ACC112 (cell line): ENCODE measurements around the gene TRAP1.

Experiments
- H2AFZ ChIP-seq: fragments of 200-600 bp; sonication (generic); one replicate; pipeline ENCODE4 v1.6.0; 2017; ENCODE audit warnings: antibody characterized with exemption, low read length; ENCODE audit not compliant: unreplicated experiment
- H3K27ac ChIP-seq: fragments of 200-600 bp; sonication (generic); 2 replicates; pipeline ENCODE4 v1.5.1; 2014; ENCODE audit warnings: low read depth, mild to moderate bottlenecking, antibody characterized with exemption, low read length, moderate library complexity
- H3K27me3 ChIP-seq: fragments of 200-600 bp; sonication (generic); 2 replicates; pipeline ENCODE4 v1.6.1; 2014; ENCODE audit warnings: mild to moderate bottlenecking, antibody characterized with exemption, low read length, moderate library complexity, mixed read lengths; ENCODE audit not compliant: insufficient read depth
- H3K36me3 ChIP-seq: fragments of 200-600 bp; sonication (generic); 2 replicates; pipeline ENCODE4 v1.6.1; 2016; ENCODE audit warnings: mild to moderate bottlenecking, antibody characterized with exemption, low read length, moderate library complexity, mixed read lengths; ENCODE audit not compliant: insufficient read depth
- H3K4me1 ChIP-seq: fragments of 200-600 bp; sonication (generic); one replicate; pipeline ENCODE4 v1.6.1; 2016; ENCODE audit warnings: low read length, mixed read lengths; ENCODE audit not compliant: insufficient read depth, unreplicated experiment, control insufficient read depth
- H3K4me3 ChIP-seq: fragments of 200-600 bp; sonication (generic); 2 replicates; pipeline ENCODE4 v1.5.1; 2014; ENCODE audit warnings: mild to moderate bottlenecking, low read depth, low read length
- H3K79me2 ChIP-seq: fragments of 200-600 bp; sonication (generic); one replicate; pipeline ENCODE4 v1.6.0; 2016; ENCODE audit warnings: low read length; ENCODE audit not compliant: control insufficient read depth, unreplicated experiment, insufficient read depth

The TRAP1 gene

DNA sequence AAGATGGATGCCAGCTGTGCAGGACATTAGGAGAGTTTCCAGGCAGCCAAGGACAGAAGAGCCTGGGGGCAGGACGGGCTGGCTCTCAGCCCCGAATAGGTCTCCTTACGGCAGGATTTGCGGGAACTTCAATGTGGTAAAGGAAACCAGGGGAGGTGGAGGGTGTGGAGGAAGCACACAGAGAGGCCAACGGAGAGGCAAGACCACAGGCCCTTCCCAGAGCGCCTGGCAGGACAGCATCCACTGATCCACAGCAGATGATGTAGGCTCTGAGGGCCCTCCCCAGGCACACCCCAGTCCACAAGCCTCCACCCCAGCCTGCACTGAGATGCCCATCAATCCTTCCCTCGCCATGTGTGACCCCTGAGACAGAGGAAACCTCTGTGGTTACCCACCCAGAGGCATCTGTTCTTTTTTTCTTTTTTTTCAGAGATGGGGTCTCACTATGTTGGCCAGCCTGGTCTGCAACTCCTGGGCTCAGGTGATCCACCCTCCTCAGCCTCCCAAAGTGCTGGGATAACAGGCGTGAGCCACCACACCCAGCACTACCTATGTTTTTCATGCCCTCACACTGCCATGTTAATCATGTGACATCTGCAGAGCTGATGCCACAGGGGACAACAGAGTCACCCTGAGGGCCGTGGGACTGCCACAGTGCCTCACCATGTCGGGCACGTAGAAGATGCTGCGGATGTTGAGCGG, 43.5 kb downstream of the TRAP1 start:
- Histone ChIP-seq H3K4me3 (no peak overlapping the region), H3K79me2 (no peaks in the 10 kb centered on the region), H3K27ac (no peak overlapping the region), H2AFZ (no peak overlapping the region), H3K36me3 (peaks cover 8% of the 10 kb centered on the region; the same call in 1 of the 2 replicates), H3K27me3 (no peaks in the 10 kb centered on the region), H3K4me1 (no peaks in the 10 kb centered on the region)

DNA sequence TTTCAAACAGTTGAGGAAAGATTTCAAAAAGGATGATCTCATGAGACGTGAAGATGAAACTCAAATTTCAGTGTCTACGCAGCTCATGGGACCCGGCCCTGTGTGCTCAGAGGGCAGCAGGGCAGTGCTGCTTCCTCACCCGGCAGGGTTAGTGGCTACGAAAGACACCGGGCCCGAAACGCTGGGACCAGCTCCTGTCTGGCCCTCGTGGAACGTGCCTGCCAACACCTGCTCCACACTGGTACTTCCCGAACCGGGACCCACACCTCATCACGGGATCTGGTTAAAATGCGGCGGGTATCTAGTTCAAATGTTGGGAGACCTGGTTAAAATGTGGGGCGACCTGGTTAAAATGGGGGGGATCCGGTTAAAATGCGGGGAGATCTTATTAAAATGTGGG, 44.1 kb downstream of the TRAP1 start:
- Histone ChIP-seq H3K27me3 (no peaks in the 10 kb centered on the region), H3K27ac (no peak overlapping the region), H3K4me3 (no peak overlapping the region), H3K79me2 (no peaks in the 10 kb centered on the region), H2AFZ (no peak overlapping the region), H3K4me1 (no peaks in the 10 kb centered on the region), H3K36me3 (peaks cover 14% of the 10 kb centered on the region)

DNA sequence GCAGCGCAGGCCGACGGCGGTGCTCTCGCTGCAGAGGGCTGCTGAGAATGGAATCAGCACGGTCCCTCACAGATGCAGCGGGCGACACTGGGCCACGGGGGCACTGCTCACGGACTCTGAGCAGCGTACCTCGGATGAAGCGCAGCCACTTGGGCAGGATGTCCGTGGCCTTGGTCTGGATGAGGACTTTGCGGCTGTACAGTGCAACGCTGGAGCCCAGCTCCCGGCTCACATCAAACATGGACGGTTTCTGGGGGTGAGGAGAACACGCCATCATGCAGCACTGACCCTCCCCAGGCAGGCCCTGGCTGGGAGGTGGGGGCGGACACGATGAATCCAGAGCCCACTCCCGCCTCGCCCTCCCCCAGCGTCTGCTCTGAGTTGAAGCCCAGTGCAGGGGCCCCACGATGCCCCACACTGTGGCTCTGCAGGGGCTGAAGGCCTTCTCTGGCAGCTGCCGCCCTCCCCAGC, 44.7 kb downstream of the TRAP1 start:
- Histone ChIP-seq H3K79me2 (no peaks in the 10 kb centered on the region), H3K27ac (no peak overlapping the region), H3K4me1 (no peaks in the 10 kb centered on the region), H3K36me3 (peaks cover 14% of the 10 kb centered on the region), H2AFZ (no peak overlapping the region), H3K4me3 (no peak overlapping the region), H3K27me3 (no peaks in the 10 kb centered on the region)

DNA sequence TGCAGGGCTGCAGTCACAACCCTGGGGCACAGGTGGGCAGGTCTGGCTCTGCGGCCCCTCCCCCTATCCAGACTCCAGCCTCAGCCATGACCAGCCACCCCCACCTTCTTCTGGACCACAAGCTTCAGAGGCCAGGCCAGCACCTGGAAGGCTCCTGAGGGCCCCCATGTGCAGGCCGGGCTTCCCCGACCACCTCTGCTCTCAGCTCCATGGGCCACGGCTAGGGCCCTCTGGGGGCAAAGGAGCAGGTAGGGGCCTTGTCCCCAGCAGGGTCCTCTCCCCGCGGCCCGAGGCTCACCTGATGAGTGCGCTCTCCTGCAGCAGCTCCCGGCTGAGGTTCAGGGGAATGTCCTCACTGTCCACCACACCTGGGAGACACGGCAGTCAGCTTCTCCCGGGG, 45.9 kb downstream of the TRAP1 start:
- Histone ChIP-seq H3K4me1 (no peaks in the 10 kb centered on the region), H3K27me3 (no peaks in the 10 kb centered on the region), H2AFZ (no peak overlapping the region), H3K27ac (no peak overlapping the region), H3K4me3 (no peak overlapping the region), H3K79me2 (no peaks in the 10 kb centered on the region), H3K36me3 (peaks cover 14% of the 10 kb centered on the region)

DNA sequence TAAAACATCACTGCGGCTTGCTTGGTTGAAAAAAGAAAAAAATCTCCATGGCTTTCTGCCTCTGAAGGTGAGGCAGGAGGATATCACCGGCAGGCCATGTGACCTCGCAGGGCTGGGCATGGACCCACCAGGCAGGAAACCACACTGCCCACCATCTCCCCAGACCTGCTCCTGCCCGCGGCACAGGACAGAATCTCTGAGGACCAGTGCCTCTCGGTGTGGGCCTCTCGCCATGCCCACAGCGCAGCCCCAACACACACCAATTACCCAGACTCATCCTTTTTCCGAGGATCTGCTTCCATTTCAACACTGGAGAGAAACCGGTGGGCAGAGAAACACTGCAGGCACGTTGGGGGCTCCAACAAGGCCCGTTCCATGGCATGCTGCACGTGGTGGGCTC, 46.6 kb downstream of the TRAP1 start:
- Histone ChIP-seq H3K27me3 (no peaks in the 10 kb centered on the region), H3K4me1 (no peaks in the 10 kb centered on the region), H3K27ac (no peak overlapping the region), H3K4me3 (no peak overlapping the region), H3K36me3 (peaks cover 14% of the 10 kb centered on the region), H2AFZ (no peak overlapping the region), H3K79me2 (no peaks in the 10 kb centered on the region)

DNA sequence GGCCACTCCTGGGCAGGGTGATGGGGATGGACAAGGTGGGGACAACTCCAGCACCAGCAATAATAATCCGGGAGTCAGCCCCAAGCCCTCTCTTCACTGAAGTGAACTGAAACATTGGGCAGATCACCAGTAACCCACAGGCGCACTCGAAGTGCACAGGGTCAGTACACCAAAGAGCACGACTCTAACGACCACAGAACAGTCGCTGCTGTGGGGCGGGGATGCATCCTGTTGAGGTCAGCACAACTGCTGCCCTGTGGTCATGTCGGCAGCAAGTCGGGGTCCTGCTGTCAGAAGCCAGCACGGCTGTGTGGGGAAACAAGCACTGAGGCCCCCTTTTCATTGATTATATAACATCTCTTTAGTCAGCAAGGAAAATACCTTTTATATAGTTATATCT, 48.2 kb downstream of the TRAP1 start:
- Histone ChIP-seq H3K4me1 (no peaks in the 10 kb centered on the region), H3K27ac (no peak overlapping the region), H3K79me2 (no peaks in the 10 kb centered on the region), H3K4me3 (no peak overlapping the region), H2AFZ (no peak overlapping the region), H3K27me3 (no peaks in the 10 kb centered on the region), H3K36me3 (peaks cover 11% of the 10 kb centered on the region)

DNA sequence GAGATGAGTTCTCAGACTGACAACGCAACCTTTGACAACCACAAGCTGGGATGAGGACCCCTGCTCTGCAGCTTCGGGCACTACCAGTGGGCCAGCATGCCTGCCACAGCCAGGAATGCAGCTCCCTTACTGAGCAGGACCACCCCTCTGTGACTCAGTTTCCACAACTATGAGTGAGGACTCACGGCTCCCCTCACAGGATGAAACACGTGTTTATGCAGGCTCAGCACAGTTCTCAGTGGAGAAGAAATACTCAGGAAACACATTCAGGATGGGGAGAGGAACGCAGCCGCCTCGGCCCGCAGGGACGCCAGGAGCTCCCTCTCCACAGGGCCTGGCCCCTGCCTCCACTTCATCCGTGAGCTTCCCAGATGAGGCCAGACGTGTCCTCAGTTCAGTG, 48.7 kb downstream of the TRAP1 start:
- Histone ChIP-seq H3K4me1 (no peaks in the 10 kb centered on the region), H3K79me2 (no peaks in the 10 kb centered on the region), H3K27me3 (no peaks in the 10 kb centered on the region), H3K36me3 (peaks cover 11% of the 10 kb centered on the region), H2AFZ (no peak overlapping the region), H3K4me3 (no peak overlapping the region), H3K27ac (no peak overlapping the region)

DNA sequence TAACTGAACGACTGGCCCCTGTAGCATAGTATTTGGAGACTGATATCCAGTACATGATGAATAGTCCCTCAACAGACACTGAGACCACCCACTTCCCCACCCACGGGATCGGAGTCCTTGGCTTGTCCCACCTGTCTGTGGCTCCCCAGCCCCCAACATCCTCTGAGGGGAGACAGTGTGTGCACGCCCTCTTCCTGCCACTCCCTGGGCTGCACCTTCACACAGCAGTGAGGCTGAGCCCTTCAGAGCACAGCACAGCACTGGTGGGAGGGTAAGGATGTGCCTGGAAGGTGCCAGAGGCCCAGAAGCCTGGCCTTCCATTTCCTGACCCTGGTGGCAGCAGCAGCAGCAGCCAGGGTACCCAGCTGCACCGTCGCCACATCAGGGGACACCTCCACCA, 51.8 kb downstream of the TRAP1 start:
- Histone ChIP-seq H3K4me1 (no peaks in the 10 kb centered on the region), H3K27ac (no peak overlapping the region), H2AFZ (no peak overlapping the region), H3K4me3 (no peak overlapping the region), H3K36me3 (peaks cover 15% of the 10 kb centered on the region), H3K27me3 (no peaks in the 10 kb centered on the region), H3K79me2 (no peaks in the 10 kb centered on the region)

DNA sequence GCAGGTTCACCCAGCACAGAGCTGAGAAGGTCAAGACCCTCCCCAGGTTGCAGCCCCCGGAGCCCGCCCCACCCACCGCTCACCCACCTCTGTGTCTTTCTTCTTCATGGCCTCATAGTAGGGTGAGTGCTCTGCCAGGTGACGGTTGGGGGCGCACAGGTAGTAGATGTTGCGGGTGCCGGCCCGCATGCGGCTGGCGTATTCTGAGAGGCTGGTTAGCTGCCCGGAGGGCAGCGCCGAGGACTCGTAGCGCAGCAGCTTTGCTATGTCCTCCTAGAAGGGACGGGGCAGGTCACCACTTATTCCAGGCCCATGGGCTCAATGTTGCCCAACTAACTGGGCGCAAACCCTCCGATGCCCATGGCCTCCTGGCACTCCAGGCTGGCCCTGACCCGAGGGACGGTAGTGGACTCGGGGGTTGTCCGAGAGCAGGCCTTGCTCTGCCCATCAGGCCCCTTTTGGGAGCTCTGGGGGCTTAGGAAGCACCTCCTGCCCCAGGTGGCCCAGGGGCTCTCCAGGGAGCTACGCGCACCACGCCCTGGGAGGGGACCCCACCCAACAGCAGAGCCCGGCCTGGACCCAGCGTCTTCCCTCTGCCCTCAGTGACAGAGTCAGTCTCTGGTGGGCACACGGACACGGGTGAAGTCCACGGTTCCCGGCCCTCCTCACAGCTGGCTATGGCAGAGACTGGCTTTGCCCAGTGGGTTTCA, 53.0 kb downstream of the TRAP1 start:
- Histone ChIP-seq H3K4me3 (no peak overlapping the region), H3K79me2 (no peaks in the 10 kb centered on the region), H3K27me3 (no peaks in the 10 kb centered on the region), H3K27ac (no peak overlapping the region), H2AFZ (no peak overlapping the region), H3K4me1 (no peaks in the 10 kb centered on the region), H3K36me3 (peaks cover 15% of the 10 kb centered on the region)

DNA sequence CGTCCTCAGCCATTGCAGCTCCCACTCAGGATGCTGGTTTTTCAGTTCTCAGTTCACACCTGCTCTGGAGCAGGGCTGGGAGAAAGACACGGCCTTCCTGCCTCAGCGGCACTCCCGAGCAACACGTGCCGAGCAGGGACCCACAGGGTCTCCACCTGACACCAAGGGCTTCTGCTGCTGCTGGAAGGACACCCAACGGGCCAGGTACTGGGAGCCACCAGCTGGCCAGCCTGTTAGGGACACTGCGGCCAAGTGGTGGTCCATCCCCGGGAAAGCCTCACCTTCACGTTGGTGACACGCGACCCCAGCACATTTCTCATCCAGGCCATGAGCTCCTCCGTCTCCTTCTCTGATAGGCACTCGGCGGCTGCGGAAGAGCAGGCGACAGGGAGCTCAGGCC, 54.7 kb downstream of the TRAP1 start:
- Histone ChIP-seq H3K79me2 (no peaks in the 10 kb centered on the region), H3K4me1 (no peaks in the 10 kb centered on the region), H3K27me3 (no peaks in the 10 kb centered on the region), H2AFZ (no peak overlapping the region), H3K27ac (no peak overlapping the region), H3K4me3 (no peak overlapping the region), H3K36me3 (0 out of 2 replicates have a peak, but pooled peaks cover 5% of the 10 kb centered on the region)

DNA sequence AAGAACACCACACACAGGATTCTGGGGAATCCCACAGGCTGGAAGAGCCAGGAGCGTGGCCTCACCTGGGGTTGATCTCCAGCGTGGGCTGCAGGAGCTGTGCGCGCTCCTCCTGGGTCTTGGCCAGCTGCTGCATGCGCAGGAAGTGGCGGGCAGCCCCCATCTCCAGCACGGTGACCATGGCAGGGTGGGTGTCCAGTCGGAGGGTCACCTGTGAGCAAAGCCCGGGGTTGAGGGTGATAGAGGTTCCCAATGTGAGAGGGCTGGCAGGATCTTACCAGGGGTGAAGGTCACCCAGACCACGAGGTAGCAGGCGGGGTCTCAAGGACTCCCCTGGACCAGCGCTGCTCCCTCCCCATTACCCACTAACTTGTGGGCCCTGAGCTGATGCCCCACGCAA, 55.4 kb downstream of the TRAP1 start:
- Histone ChIP-seq H3K4me3 (no peak overlapping the region), H3K27me3 (no peaks in the 10 kb centered on the region), H3K4me1 (no peaks in the 10 kb centered on the region), H3K79me2 (no peaks in the 10 kb centered on the region), H3K36me3 (peaks cover 7% of the 10 kb centered on the region; the same call in 1 of the 2 replicates), H2AFZ (no peak overlapping the region), H3K27ac (no peak overlapping the region)
